GM12891 (cell line): ENCODE results near the gene KLHL6.

Experiments
- POLR2AphosphoS5 ChIP-seq: IDR thresholded peaks from 2 replicates; pipeline ENCODE4 v1.6.1; 2011; ENCODE audit warnings: low read depth, low read length, control low read depth
- SPI1 ChIP-seq: IDR thresholded peaks from 2 replicates; pipeline ENCODE4 v1.6.1; 2011; ENCODE audit warnings: low read depth, low read length, control low read depth
- TAF1 ChIP-seq: IDR thresholded peaks from 2 replicates; pipeline ENCODE4 v1.6.1; 2011; ENCODE audit warnings: low read depth, low read length, control low read depth

- TF ChIP-seq TAF1 (no peak), POLR2AphosphoS5 (no peak), SPI1 (no peak)
These were observed 62.7 kb downstream of the KLHL6 start for GRCh38 chr3:183492849-183493179.
